COLO668 (cell line): ENCODE results near the gene PHIP.

Experiments
- DNase-seq: peaks from one replicate; lab custom pipeline; 2025; ENCODE audit not compliant: unreplicated experiment; lab: John Stamatoyannopoulos, UW

PHIP gene

GRCh38 chr6:79011940-79012339, 66.1 kb downstream of the PHIP start:
- DNase-seq = no peak

DNA sequence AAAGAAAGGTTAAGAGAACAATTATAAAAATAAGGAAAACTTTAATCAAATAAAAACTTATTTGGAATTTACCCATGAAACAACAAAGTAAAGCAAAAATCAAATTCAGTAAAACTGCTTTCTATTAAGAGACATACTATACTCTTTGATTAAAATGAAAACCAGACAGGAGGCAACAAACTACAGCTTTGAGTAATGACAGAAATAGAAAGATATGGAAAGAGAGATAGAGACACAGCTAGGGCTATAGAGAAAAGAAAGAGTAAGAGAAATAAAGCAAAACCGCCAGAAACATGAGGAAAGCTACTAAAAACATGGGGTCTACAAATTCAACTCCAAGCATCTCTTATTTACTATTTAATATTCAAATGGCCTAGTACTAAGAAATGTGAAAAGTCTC, 67.6 kb downstream of the PHIP start:
- DNase-seq = no peak

GRCh38 chr6:79009819-79010218, 68.2 kb downstream of the PHIP start:
- DNase-seq = no peak

DNA sequence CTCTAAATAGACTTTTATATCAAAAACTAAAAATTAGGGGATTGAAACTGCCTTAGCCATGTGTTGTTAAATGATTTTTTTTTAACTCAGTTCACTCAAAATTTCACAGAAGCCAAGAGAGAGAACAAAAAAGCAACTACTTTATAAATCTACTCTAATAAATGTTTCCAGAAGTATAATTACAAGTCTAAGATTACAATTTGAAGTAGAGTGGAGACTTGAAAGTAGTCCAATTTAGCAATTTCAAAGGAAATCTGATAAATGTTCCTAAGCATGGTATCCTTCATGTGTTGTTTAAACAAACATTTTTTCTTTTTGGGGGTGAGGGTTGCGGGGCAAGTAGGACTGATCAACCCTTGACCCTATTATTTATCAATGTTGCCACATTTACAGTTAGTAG, 72.6 kb downstream of the PHIP start:
- no peak for DNase-seq

DNA sequence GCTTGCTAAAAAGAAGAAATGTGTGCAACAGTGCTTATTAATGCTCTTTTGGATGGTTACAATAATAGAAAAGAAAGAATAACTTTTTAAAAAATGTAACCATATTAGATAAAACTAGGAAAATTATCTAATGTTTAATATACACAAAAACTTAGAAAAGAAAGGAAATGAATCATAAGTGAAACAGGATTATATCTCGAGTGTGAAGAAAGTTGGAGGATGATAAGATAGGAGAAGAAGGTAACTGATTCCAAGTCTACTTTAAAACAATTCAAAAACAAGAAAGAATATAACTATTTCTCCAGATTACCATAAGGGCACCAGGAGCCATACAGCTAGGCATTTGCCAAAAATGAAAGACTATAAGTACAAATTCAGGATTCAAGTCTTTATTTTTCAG, 73.0 kb downstream of the PHIP start:
- DNase-seq = no peak

GRCh38 chr6:79004239-79004638, 73.8 kb downstream of the PHIP start:
- DNase-seq = no peak

DNA sequence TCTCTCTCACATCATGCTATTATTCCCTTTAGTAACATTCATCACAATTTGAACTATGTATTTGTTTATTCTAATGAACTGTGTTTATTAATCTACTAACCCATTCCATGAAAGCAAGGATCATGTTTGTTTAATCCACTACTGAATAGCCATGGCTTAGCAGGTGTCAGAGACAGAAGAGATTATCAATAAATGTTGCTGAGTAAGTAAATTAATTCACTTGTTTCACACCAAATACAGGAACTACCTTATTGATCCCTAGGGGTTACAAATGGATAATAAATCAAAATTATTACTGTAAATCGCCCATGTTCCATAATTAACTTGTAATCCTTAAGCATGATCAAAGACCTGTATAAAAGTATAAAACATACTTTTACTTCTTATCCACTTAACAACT, 76.6 kb downstream of the PHIP start:
- DNase-seq = no peak

- no peak for DNase-seq
Observed at GRCh38 chr6:78999737-79000136, 78.3 kb downstream of the PHIP start.

DNA sequence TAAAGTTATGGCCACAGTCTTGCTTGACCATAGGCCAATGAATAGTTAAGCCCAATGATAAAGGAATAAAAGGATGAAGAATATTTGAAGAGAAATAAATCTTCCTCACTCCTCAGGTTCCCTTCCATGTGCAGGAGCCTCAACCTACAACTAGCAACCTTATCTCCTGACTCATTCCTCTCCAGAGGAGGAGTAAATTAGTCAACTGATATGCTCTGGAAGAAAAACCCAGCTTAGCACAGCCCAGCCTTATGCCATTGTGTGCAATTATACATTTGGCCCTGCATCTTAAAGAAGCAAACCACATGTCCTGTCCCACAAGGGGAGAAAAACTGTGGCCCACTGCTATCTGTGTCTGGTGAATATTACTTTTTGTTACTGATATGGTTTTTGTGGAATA, 82.1 kb downstream of the PHIP start:
- DNase-seq = no peak

- DNase-seq = no peak
Observed at GRCh38 chr6:78995346-78995745, 82.7 kb downstream of the PHIP start.

- no peak for DNase-seq
Observed at GRCh38 chr6:78993955-78994354, 84.1 kb downstream of the PHIP start.

DNA sequence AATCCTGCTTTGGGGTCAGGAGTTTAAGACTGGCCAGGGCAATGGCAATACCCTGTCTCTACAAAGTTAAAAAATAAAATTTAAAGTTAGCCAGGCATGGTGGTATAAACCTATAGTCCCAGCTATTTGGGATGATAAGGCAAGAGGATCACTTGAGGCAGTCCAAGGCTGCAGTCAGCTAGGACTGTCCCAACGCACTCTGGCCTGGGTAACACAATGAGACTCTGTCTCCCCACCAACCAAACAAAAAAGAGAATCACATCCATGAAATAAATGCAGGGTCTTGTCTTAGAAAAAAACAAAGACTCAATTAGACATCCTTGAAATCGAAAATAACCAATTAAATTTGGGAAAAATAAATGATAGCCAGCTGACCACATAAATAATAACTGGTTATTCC, 88.9 kb downstream of the PHIP start:
- DNase-seq = no peak

- DNase-seq = no peak
Observed at GRCh38 chr6:78986161-78986560, 91.9 kb downstream of the PHIP start.

GRCh38 chr6:78984225-78984950, 93.7 kb downstream of the PHIP start:
- no peak for DNase-seq

GRCh38 chr6:78967191-78967590, 110.9 kb downstream of the PHIP start:
- DNase-seq = no peak

DNA sequence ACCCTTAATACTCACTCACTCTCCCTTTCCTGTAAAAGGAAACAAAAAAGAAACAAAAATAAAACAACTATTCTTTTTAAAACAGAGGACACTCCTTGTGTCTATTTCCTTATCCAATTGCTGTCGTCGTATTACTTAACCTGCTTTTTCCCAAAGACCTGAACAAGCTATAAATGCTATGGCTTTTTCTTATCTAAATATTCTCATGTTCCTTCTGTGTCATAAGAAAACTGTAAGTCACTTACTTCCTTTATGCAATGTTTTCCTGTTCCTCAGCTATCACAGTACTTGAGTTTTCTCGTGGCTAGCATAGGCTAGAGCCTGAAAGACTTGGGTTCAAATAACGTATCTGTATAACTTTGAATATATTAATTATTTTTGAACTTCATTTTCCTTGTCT, 111.5 kb downstream of the PHIP start:
- DNase-seq = no peak

- no peak for DNase-seq
Observed at GRCh38 chr6:78962448-78962847, 115.6 kb downstream of the PHIP start.

DNA sequence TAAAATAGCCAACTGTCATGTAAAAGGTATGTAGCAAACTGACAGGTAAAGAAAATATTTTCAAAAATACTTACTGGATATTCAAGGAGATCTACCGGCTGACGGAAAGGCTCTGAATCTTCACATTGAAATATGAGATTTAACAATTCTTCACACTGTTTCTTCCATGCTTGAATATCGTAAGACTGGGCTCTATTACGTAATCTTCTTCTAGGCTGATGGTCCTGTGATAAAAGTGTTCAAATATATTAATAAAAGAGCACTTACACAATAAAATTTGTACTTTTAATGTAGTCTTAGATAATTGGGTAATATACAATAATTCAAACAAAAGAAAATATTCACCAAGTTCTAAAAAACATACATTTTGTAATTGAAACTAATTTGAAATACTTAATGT, 123.3 kb downstream of the PHIP start:
- DNase-seq = no peak

- no peak for DNase-seq
Observed at GRCh38 chr6:78953798-78954197, 124.3 kb downstream of the PHIP start.

DNA sequence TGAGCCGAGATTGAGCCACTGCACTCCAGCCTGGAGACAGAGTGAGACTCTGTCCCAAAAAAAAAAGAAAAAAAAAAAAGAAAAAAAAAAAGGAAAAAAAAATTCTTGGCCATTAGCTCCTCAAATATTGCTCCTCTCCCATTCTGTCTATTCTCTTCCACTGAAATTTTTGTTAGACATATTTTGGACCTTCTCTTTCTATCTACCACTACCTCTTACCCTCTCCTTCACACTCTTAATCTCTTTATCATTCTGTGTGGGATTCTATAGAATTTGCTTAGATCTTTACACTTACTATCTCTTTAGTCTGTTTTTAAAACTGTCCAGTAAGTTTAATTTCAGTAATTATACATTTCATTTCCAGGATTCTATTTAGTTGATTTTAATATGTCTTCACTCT, 125.7 kb downstream of the PHIP start:
- DNase-seq = no peak

GRCh38 chr6:78948785-78949184, 129.3 kb downstream of the PHIP start:
- DNase-seq = no peak

- no peak for DNase-seq
Observed at GRCh38 chr6:78947962-78948361, 130.1 kb downstream of the PHIP start.

- no peak for DNase-seq
Observed at GRCh38 chr6:78947529-78947928, 130.5 kb downstream of the PHIP start.
